ELR (cell line): ENCODE measurements around the gene RCN1.
"Not testable (repeated sequence)": the region's sequence is repeated elsewhere in the genome, so short reads cannot be mapped to it uniquely, and the experiment has no call there.

Experiments
- DNase-seq: peaks from one replicate; pipeline ENCODE4 v3.0.0-alpha.2; 2015; ENCODE audit warnings: low read depth

RCN1 gene

GRCh38 chr11:32090545-32091370 is at the start of gene RCN1:
TSS of gene RCN1 (plus strand) at chr11:32091074. CDS start at chr11:32091197, 123 bp downstream.
- DNase-seq: peak; percentile 79

- no peak for DNase-seq
Measured at GRCh38 chr11:32043737-32044136, 47.1 kb upstream of the RCN1 start.

DNA sequence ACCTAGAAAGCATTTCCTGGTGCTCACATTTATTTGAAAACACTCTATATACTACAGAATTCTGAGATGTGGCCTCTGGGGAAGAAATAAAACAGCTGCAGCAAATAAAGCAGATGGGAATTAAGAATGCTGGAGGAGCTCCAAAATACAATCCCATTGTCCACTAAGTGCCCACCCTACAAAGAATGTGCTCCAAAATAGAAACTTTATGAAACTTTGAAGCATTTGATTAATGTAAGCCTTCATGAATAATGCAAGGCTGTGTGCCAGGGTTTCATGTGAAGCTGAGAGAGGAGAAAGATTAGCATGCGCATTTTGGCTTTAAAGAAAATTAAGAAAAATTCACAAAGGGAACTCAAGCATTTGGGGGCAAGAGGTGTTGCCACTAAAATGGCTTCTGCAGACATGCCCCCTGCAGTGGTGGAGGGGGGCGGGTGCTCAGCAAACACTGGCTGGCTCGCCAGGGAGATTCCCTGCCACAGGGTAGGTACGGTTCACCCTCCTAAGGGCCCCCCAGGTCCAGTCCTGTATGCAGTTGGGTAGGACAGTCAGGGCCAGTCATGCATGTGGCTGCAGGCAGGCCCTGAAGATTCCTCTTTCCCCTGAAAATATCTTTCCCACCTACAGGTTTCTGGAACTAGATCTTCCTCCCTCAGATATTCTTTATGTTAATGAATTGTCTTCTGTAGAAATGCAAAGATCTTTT is 46.6 kb upstream of the RCN1 start:
- no peak for DNase-seq

- DNase-seq: no peak
Measured at GRCh38 chr11:32045456-32045855, 45.4 kb upstream of the RCN1 start.

GRCh38 chr11:32050264-32050663 is 40.6 kb upstream of the RCN1 start:
- no peak for DNase-seq

- DNase-seq: peak; percentile 74
Measured at GRCh38 chr11:32052215-32052614, 38.7 kb upstream of the RCN1 start.

GRCh38 chr11:32053151-32053888 is 37.6 kb upstream of the RCN1 start:
- DNase-seq: peak; percentile 19

DNA sequence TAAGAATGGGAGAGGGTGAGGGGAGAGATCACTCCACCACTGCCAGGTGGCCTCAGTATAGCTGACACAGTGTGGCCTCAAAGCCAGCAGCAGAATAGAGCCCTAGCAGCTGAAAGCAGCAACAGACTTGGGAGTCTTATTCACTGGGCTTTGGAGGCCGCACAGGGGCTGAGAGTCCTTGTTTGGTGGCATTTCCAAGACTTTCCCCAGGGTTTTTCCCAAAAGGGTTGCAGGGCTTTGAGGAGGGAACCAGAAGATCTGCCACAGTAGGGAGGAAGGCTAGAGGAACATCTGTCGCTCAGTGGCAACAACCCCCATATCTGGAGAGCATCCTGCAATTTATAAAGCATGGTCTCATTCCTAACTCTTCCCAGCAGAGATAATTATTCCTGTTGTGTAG is 35.0 kb upstream of the RCN1 start:
- no peak for DNase-seq

- DNase-seq: peak; percentile 53
Measured at GRCh38 chr11:32056438-32056837, 34.4 kb upstream of the RCN1 start.

- DNase-seq: no peak
Measured at GRCh38 chr11:32059686-32060462, 31.0 kb upstream of the RCN1 start.

GRCh38 chr11:32062540-32062939 is 28.3 kb upstream of the RCN1 start:
- no peak for DNase-seq

DNA sequence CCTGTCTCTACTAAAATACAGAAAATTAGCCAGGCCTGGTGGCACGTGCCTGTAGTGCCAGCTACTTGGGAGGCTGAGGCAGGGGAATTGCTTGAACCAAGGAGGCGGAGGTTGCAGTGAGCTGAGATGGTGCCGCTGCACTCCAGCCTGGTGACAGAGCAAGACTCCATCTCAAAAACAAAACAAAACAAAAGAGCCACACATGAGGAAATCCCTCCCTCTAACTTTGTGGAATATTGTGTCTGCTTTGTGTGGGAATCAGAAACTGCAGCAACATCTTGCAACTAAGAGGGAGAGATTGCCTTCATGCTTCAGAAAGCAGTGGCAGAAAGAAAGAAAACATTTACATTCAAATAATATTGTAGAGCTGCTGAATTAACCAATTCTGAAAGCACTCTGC is 27.8 kb upstream of the RCN1 start:
- not testable (repeated sequence) for DNase-seq

DNA sequence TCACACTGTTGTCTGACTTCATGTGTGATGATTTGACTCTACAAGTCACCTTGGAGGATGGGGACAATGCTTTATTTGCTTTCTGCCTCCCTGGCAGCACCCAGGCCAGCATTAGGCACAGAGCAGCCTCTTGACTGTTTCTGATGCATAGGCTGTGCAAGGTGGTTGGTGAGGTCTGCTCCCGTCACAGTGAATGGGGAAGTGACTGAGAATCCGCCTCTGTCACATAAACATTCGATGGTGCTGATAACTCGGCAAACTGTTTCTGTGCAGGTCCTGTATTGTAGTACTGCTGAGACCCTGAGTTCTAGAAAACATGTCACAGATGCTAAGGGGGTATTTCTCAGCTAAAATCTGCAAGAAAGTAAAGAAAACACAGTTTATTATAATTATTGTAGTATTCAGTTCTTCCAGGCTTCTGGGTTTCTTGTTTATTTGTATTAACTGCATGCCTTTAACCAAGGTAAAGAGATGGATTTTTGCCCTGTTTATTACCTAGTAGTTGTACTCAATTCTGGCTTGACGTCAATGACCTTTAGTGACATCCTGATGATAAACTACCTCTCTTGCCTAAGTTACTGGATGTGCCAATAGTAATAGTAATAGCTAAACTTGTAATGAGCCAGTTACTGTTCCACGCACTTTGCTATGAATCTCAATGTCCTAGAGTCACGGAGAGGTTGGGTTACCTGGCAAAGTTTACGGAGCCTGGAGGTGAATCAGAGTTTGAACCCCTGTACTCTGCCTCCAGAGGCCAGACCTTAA is 24.8 kb upstream of the RCN1 start:
- no peak for DNase-seq

DNA sequence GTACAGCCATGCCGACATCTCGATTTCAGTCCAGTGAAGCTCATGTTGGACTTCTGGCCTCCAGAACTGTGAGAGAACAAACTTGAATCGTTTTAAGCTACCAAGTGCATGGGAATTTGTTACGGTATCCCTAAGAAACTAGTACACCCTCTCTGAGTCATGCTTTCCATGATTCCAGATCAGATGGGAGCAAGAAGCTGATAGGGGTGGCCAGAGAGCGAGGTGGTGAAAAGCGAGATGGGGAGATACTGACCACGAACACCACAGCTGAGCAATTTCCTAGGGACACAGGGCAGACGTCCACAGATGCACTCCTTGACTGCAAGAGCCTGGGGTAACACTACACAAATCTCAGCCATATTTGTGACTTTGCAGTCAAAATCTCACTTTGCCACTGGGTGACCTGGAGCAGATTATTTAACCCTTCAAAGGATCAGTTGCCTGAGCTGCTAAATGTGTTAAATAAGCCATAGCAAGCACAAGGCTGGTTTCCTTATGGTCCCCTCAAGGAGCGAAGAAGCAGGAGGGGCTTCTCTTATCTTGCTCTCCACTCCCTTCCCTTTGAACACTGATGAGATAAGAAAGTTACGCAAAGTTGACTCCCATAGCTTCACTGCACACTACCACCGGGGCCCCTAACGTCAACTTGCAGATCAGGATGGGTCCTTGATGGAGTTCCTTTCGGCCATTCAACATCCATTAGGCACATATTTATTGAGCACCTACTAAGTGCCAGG is 22.6 kb upstream of the RCN1 start:
- DNase-seq: peak; percentile 29

GRCh38 chr11:32069361-32070058 is 21.4 kb upstream of the RCN1 start:
- no peak for DNase-seq

- no peak for DNase-seq
Measured at GRCh38 chr11:32070692-32071091, 20.2 kb upstream of the RCN1 start.

GRCh38 chr11:32071811-32072210 is 19.1 kb upstream of the RCN1 start:
- DNase-seq: peak; percentile 78

DNA sequence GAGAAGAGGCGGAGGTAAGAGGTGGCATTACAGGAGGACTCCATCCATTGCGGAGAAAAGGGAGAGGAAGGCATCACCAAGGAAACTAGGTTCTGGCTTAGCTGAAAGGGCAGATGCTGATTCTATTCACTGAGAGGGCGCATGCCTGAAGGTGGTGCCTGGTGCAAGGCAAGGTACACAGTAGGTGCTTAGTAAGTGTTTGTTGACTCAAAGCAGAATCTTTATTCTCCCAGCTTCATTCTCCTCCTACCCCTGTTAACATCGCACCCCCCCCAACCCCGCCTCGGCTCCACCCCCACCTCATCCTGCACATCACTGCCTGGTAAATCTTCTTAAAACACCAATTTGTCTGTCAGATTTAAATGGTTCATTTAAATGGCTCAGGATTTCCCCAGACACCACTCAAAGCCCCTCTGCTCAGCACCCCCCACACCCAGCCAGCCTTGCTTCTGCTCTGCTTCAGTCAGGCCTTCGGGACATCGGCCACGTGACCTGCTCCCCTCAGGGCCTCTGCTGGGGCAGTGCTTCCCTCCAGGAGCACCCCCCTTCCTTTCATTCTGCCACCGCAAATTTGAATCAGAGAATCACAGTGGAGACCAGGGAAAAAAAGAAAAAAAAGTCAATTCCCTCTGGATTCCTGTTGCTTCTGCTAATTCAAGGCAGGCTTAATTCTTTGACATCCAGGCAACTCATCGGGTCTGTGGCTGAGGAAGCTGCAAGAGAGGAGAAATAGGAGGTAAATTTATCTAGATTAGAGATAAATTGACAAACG is 17.8 kb upstream of the RCN1 start:
- no peak for DNase-seq

GRCh38 chr11:32073644-32074026 is 17.2 kb upstream of the RCN1 start:
- DNase-seq: no peak
